ENCODE results near the gene GUSB. TPM values are rescaled to one million over a fixed set of nuclear protein-coding genes. Genes with fewer than 3 reads are reported as not detected.
"Not testable (repeated sequence)": the region's sequence is repeated elsewhere in the genome, so short reads cannot be mapped to it uniquely, and the experiment has no call there.

GUSB gene
- 21.2 TPM for total RNA-seq

- DNase-seq, result peak; percentile 88
These were observed at the start of gene GUSB for GRCh38 chr7:65981965-65982792. TSS of gene GUSB (minus strand) at chr7:65982213. CDS start at chr7:65982183, 30 bp downstream.

GRCh38 chr7:66028342-66028741 is 46.3 kb upstream of the GUSB start:
- DNase-seq, result not testable (repeated sequence)

- DNase-seq, result no peak
These were observed 34.1 kb upstream of the GUSB start for GRCh38 chr7:66016131-66016461.

- DNase-seq, result no peak
These were observed 33.6 kb upstream of the GUSB start for GRCh38 chr7:66015440-66016130.

- no peak for DNase-seq
These were observed 31.9 kb upstream of the GUSB start for GRCh38 chr7:66013938-66014337.

- DNase-seq, result no peak
These were observed 25.2 kb upstream of the GUSB start for GRCh38 chr7:66007232-66007631.

GRCh38 chr7:66005115-66005671 is 23.2 kb upstream of the GUSB start:
- DNase-seq, result not testable (repeated sequence)

GRCh38 chr7:66000823-66001417 is 18.9 kb upstream of the GUSB start:
- not testable (repeated sequence) for DNase-seq

GRCh38 chr7:65994984-65995383 is 13.0 kb upstream of the GUSB start:
- not testable (repeated sequence) for DNase-seq

- DNase-seq, result no peak
These were observed 10.5 kb upstream of the GUSB start for GRCh38 chr7:65992526-65992925.

GRCh38 chr7:65991829-65992228 is 9.8 kb upstream of the GUSB start:
- DNase-seq, result not testable (repeated sequence)

GRCh38 chr7:65989694-65990080 is 7.7 kb upstream of the GUSB start:
- no peak for DNase-seq

GRCh38 chr7:65988503-65988902 is 6.5 kb upstream of the GUSB start:
- not testable (repeated sequence) for DNase-seq

GRCh38 chr7:65988084-65988483 is 6.1 kb upstream of the GUSB start:
- no peak for DNase-seq

GRCh38 chr7:65983965-65984658 is 2.1 kb upstream of the GUSB start:
- no peak for DNase-seq

GRCh38 chr7:65980478-65981250 is 1.3 kb downstream of the GUSB start:
- DNase-seq, result no peak

GRCh38 chr7:65979583-65980477 is 2.2 kb downstream of the GUSB start:
- DNase-seq, result no peak

- no peak for DNase-seq
These were observed 3.0 kb downstream of the GUSB start for GRCh38 chr7:65978891-65979582.

- DNase-seq, result no peak
These were observed 5.3 kb downstream of the GUSB start for GRCh38 chr7:65976659-65977196.

All from occipital lobe (tissue), 2 donors.